Skeletal muscle tissue (tissue), 4 donors: ENCODE measurements around the gene TBC1D1. TPM values are rescaled to one million over a fixed set of nuclear protein-coding genes. Genes with fewer than 3 reads are reported as not detected.

Source experiments
- H3K27ac ChIP-seq: one replicate; pipeline ENCODE4 v1.7.0; 2013; ENCODE audit warnings: mild to moderate bottlenecking, low read depth, low read length, inconsistent platforms
- H3K27me3 ChIP-seq, 3 donors: one replicate each; pipeline ENCODE4 v1.7.0; 2013; ENCODE audit warnings: low read length in 3 of 3; ENCODE audit not compliant: control insufficient read depth in 3 of 3, insufficient read depth in 3 of 3
- H3K36me3 ChIP-seq, 3 donors: one replicate each; pipeline ENCODE4 v1.7.0; 2013; ENCODE audit warnings: low read length in 3 of 3; ENCODE audit not compliant: control insufficient read depth in 3 of 3, insufficient read depth in 3 of 3
- H3K4me1 ChIP-seq, 3 donors: one replicate each; pipeline ENCODE4 v1.7.0; 2013; ENCODE audit warnings: low read length in 3 of 3, mild to moderate bottlenecking in 3 of 3; ENCODE audit not compliant: control insufficient read depth in 3 of 3, insufficient read depth in 3 of 3
- H3K4me3 ChIP-seq, 3 donors: one replicate each; pipeline ENCODE4 v1.7.0; 2013; ENCODE audit warnings: low read length in 3 of 3
- H3K9ac ChIP-seq, 3 donors: one replicate each; pipeline ENCODE4 v1.7.0; 2013; ENCODE audit warnings: low read length in 3 of 3, mild to moderate bottlenecking in 3 of 3, moderate library complexity in 2 of 3, low read depth in 1 of 3
- H3K9me3 ChIP-seq, 3 donors: one replicate each; pipeline ENCODE4 v1.7.0; 2013; ENCODE audit warnings: low read length in 3 of 3; ENCODE audit not compliant: control insufficient read depth in 3 of 3
- total RNA-seq: library from RNA; depleted of rRNA; stranded (reverse); fragments of >200 nt; gene quantifications from one replicate; pipeline ENCODE4 v1.2.3, GENCODE V29; 2014
- donor health status: Osteomylitis.

Gene TBC1D1
- total RNA-seq, 1 donor from 2014 or later: 54.3 TPM

- no peaks in the 10 kb centered on the region for H3K9me3 ChIP-seq
- H3K4me3 ChIP-seq: no peak overlapping the region
- H3K27me3 ChIP-seq: no peaks in the 10 kb centered on the region
- peaks cover 6 to 8% (median 7%) of the 10 kb centered on the region in 3 donors for H3K4me1 ChIP-seq
- H3K27ac ChIP-seq: no peak overlapping the region
- peaks cover 5 to 24% (median 11%) of the 10 kb centered on the region in 3 donors for H3K36me3 ChIP-seq
- H3K9ac ChIP-seq: no peak overlapping the region
These were observed 220.8 kb downstream of the TBC1D1 start for GRCh38 chr4:38111717-38112116.

DNA sequence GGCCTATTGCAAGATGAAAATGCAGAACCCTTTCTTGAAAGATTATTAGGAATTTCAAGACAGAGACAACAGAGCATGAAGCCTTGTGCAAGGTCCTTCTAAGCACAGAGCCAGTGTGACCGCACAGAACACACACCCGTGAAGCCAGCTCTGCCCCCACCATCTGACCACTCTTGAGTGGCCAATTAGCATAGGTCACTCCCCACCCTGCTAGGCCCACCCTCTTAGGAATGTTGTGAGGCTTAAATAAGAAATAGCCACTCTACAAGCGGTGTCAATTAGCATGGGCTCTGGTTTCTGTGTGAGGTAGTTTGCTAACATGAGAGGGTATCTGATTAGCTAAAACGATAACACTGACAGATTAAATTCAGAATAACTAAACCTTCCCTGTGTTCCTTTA lies 222.2 kb downstream of the TBC1D1 start:
- Histone ChIP-seq H3K4me1 (peaks cover 6 to 11% (median 8%) of the 10 kb centered on the region in 3 donors), H3K4me3 (no peak overlapping the region), H3K27me3 (no peaks in the 10 kb centered on the region), H3K9ac (no peak overlapping the region), H3K9me3 (no peaks in the 10 kb centered on the region), H3K36me3 (peaks cover 11 to 22% (median 16%) of the 10 kb centered on the region in 3 donors), H3K27ac (no peak overlapping the region)

DNA sequence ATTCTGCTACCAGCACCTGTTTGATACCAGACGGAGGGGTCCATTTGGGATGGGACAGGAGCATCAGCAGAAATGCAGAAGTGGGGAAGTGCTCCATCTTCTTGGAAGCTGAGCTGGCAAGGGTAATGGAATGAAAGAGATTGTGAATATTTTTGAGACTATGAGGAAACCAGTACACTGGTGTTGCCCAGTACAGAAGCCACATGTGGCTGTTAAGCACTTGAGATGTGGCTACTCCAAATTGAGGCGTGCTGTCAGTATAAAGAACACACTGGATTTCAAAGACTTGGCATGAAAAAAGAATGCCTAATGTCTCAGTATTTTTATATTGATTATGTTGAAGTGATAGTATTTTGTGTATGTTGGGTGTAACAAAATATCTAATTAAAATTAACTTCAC lies 222.7 kb downstream of the TBC1D1 start:
- Histone ChIP-seq H3K4me3 (no peak overlapping the region), H3K27ac (no peak overlapping the region), H3K4me1 (peaks cover 6 to 11% (median 8%) of the 10 kb centered on the region in 3 donors), H3K9me3 (no peaks in the 10 kb centered on the region), H3K9ac (no peak overlapping the region), H3K36me3 (peaks cover 15 to 22% (median 16%) of the 10 kb centered on the region in 3 donors), H3K27me3 (no peaks in the 10 kb centered on the region)

DNA sequence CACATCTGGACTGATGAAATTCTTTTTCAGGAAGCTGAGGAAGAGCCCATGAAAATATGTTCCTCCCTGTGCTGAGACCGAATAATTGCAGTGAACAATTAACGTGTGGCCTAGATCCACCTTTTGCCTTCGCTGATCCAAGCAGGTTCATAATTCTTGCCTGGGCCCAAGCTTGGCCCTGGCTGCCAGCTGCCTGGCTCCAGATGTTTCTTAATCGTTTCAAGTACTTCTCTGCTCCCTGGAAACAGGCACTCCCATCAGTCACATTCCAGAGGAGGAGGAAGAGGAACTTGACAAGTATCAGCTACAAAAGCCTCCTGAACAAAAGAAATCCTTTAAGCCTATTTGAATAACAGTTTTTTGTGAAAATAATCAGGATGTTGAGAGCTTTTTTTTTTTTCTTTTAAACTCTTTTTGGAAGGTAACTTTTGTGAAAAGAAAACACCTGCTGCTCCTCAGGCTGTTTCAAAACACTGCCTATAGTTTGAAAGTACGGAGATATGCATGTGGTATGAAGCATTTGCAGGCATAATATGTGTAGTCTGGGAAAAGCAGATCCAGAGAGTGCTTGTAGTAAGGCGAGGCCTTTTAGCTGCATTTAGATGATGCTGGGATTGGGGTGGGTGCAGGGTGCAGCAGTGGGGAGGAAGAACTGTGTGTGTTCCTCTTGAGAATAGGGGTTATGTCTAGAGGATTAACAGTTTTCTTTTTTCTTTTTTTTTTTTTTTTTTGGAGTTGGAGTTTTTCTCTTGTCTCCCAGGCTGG lies 223.7 kb downstream of the TBC1D1 start:
- no peaks in the 10 kb centered on the region for H3K9me3 ChIP-seq
- H3K36me3 ChIP-seq: peaks cover 16 to 23% (median 17%) of the 10 kb centered on the region in 3 donors
- no peaks in the 10 kb centered on the region for H3K27me3 ChIP-seq
- H3K4me1 ChIP-seq: peaks cover 6 to 11% (median 8%) of the 10 kb centered on the region in 3 donors
- no peak overlapping the region for H3K27ac ChIP-seq
- H3K9ac ChIP-seq: no peak overlapping the region
- H3K4me3 ChIP-seq: no peak overlapping the region

DNA sequence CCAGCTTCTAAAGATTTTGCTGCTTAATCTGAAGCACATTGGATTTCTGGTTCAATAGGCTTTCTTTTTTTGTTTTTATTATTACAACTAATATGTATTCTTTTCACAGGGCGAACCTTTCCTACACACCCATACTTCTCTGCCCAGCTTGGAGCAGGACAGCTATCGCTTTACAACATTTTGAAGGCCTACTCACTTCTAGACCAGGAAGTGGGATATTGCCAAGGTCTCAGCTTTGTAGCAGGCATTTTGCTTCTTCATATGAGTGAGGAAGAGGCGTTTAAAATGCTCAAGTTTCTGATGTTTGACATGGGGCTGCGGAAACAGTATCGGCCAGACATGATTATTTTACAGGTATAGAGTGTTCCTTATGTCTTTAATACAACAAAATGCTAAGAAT lies 224.7 kb downstream of the TBC1D1 start:
- Histone ChIP-seq H3K9ac (no peak overlapping the region), H3K4me1 (peaks cover 6 to 11% (median 8%) of the 10 kb centered on the region in 3 donors), H3K36me3 (peaks cover 17 to 23% (median 19%) of the 10 kb centered on the region in 3 donors), H3K27me3 (no peaks in the 10 kb centered on the region), H3K4me3 (no peak overlapping the region), H3K27ac (no peak overlapping the region), H3K9me3 (no peaks in the 10 kb centered on the region)

- Histone ChIP-seq H3K4me3 (no peak overlapping the region), H3K4me1 (peaks cover 6 to 8% (median 6%) of the 10 kb centered on the region in 3 donors), H3K27me3 (no peaks in the 10 kb centered on the region), H3K9ac (no peak overlapping the region), H3K36me3 (peaks cover 20 to 33% (median 30%) of the 10 kb centered on the region in 3 donors), H3K27ac (no peak overlapping the region), H3K9me3 (no peaks in the 10 kb centered on the region)
These were observed 226.7 kb downstream of the TBC1D1 start for GRCh38 chr4:38117591-38117990.

DNA sequence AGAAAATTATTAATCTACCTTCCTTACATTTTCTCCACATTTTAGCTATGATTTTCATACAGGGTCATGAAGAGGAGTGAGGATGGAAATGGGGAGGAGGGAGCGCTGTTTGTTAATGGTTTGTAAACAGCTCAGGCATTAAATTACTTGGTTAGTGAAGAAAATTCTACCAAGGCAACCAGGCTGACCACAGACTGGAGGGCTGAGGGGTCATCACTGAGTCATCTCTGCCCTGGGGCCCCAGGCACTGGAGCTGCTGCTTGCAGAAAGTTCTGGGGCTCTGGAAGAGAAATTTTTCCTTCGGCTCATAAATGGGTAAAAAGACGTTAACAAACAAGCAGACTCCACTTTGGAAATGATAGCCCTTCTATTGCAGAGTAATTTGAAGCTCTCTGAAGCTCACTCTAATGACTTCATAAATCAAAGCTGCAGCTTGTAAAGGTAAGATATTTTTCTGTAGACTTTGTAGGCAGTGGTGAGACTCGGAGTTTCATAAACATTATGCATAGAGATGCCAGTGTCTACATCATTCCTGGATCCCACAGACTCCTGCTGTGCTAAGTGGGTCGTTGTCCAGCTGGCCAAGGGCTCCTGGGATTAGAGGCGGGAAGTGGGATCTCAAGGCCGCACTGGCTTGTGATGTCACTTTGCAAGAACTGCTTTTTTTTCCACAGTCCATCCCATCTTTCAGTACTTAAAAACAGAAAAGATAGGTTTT lies 228.9 kb downstream of the TBC1D1 start:
- no peak overlapping the region for H3K9ac ChIP-seq

DNA sequence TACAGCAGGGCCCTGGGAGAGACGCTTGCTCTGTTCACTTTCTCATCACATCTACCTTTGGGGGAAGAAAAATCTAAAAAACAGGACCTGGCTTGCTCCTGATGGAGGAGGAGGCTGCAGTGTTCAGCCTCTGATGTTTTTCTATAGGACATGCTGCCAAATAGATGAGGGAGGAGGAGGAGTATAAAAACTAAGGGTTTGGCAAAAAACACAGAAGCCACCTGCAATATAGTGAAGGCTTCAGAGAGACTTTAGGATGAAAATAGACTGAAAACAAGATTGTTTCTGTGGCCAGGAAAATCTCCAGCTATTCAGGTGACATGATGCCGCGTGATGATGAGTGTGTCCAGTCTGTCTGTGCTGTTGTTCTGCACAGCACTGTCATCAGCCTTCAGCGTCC lies 229.9 kb downstream of the TBC1D1 start:
- Histone ChIP-seq H3K9ac (no peak overlapping the region), H3K4me1 (peaks cover 0 to 4% (median 0%) of the 10 kb centered on the region in 3 donors), H3K9me3 (no peaks in the 10 kb centered on the region), H3K36me3 (peaks cover 23 to 39% (median 34%) of the 10 kb centered on the region in 3 donors), H3K27me3 (no peaks in the 10 kb centered on the region), H3K4me3 (no peak overlapping the region), H3K27ac (no peak overlapping the region)

More for the DNA sequence above, 228.9 kb downstream of the TBC1D1 start:
- Histone ChIP-seq H3K4me1 (peaks cover 0 to 4% (median 0%) of the 10 kb centered on the region in 3 donors), H3K9me3 (no peaks in the 10 kb centered on the region), H3K27ac (no peak overlapping the region), H3K36me3 (peaks cover 20 to 33% (median 32%) of the 10 kb centered on the region in 3 donors), H3K4me3 (no peak overlapping the region), H3K27me3 (no peaks in the 10 kb centered on the region)

- Histone ChIP-seq H3K4me1 (peaks cover 0 to 4% (median 0%) of the 10 kb centered on the region in 3 donors), H3K27ac (no peak overlapping the region), H3K9ac (no peak overlapping the region), H3K4me3 (no peak overlapping the region), H3K9me3 (no peaks in the 10 kb centered on the region), H3K36me3 (peaks cover 15 to 42% (median 30%) of the 10 kb centered on the region in 3 donors), H3K27me3 (no peaks in the 10 kb centered on the region)
These were observed 231.2 kb downstream of the TBC1D1 start for GRCh38 chr4:38122060-38122459.

- Histone ChIP-seq H3K27me3 (no peaks in the 10 kb centered on the region), H3K27ac (no peak overlapping the region), H3K36me3 (peaks cover 7 to 33% (median 20%) of the 10 kb centered on the region in 3 donors), H3K4me3 (no peak overlapping the region), H3K4me1 (no peaks in the 10 kb centered on the region), H3K9ac (no peak overlapping the region), H3K9me3 (no peaks in the 10 kb centered on the region)
These were observed 232.7 kb downstream of the TBC1D1 start for GRCh38 chr4:38123555-38123954.
